ENCODE measurements around the gene FAM72A.

The FAM72A gene

GRCh38 chr1:206145771-206146290, 56.8 kb downstream of the FAM72A start:
- Histone ChIP-seq H3K36me3 (ENCODE audit: control insufficient read depth in 1 of 2, insufficient read depth in 2 of 2, low read length in 2 of 2) (no peaks in the 10 kb centered on the region), H3K9ac (ENCODE audit: low read depth in 1 of 2, low read length in 2 of 2) (no peak overlapping the region), H3K4me3 (ENCODE audit: low read depth in 1 of 2, low read length in 2 of 2) (no peak overlapping the region), H3K27me3 (ENCODE audit: control insufficient read depth in 1 of 2, insufficient read depth in 2 of 2, low read length in 2 of 2) (no peaks in the 10 kb centered on the region), H3K27ac (ENCODE audit: low read depth, low read length) (no peak overlapping the region), H3K4me1 (ENCODE audit: control insufficient read depth in 1 of 2, insufficient read depth in 2 of 2, low read length in 2 of 2) (peaks cover 7 to 14% of the 10 kb centered on the region in 2 donors), H3K9me3 (ENCODE audit: control insufficient read depth in 1 of 2, low read length in 2 of 2) (no peaks in the 10 kb centered on the region)

GRCh38 chr1:206144605-206145004, 58.0 kb downstream of the FAM72A start:
- Histone ChIP-seq H3K27me3 (ENCODE audit: control insufficient read depth in 1 of 2, insufficient read depth in 2 of 2, low read length in 2 of 2) (peaks cover 4 to 5% of the 10 kb centered on the region in 2 donors), H3K36me3 (ENCODE audit: control insufficient read depth in 1 of 2, insufficient read depth in 2 of 2, low read length in 2 of 2) (no peaks in the 10 kb centered on the region), H3K4me1 (ENCODE audit: control insufficient read depth in 1 of 2, insufficient read depth in 2 of 2, low read length in 2 of 2) (peaks cover 7 to 14% of the 10 kb centered on the region in 2 donors), H3K4me3 (ENCODE audit: low read depth in 1 of 2, low read length in 2 of 2) (no peak overlapping the region), H3K9me3 (ENCODE audit: control insufficient read depth in 1 of 2, low read length in 2 of 2) (no peaks in the 10 kb centered on the region), H3K9ac (ENCODE audit: low read depth in 1 of 2, low read length in 2 of 2) (no peak overlapping the region), H3K27ac (ENCODE audit: low read depth, low read length) (no peak overlapping the region)

- Histone ChIP-seq H3K4me3 (ENCODE audit: low read depth in 1 of 2, low read length in 2 of 2) (no peak overlapping the region), H3K36me3 (ENCODE audit: control insufficient read depth in 1 of 2, insufficient read depth in 2 of 2, low read length in 2 of 2) (no peaks in the 10 kb centered on the region)
Measured at GRCh38 chr1:206143537-206144172, 59.0 kb downstream of the FAM72A start.

GRCh38 chr1:206142770-206143169, 59.9 kb downstream of the FAM72A start:
- Histone ChIP-seq H3K9me3 (ENCODE audit: control insufficient read depth in 1 of 2, low read length in 2 of 2) (no peaks in the 10 kb centered on the region), H3K36me3 (ENCODE audit: control insufficient read depth in 1 of 2, insufficient read depth in 2 of 2, low read length in 2 of 2) (no peaks in the 10 kb centered on the region), H3K27ac (ENCODE audit: low read depth, low read length) (no peak overlapping the region), H3K4me1 (ENCODE audit: control insufficient read depth in 1 of 2, insufficient read depth in 2 of 2, low read length in 2 of 2) (peaks cover 7 to 14% of the 10 kb centered on the region in 2 donors), H3K4me3 (ENCODE audit: low read depth in 1 of 2, low read length in 2 of 2) (no peak overlapping the region), H3K27me3 (ENCODE audit: control insufficient read depth in 1 of 2, insufficient read depth in 2 of 2, low read length in 2 of 2) (peaks cover 4 to 5% of the 10 kb centered on the region in 2 donors), H3K9ac (ENCODE audit: low read depth in 1 of 2, low read length in 2 of 2) (no peak overlapping the region)

More at GRCh38 chr1:206143537-206144172, 59.0 kb downstream of the FAM72A start:
- peaks cover 4 to 5% of the 10 kb centered on the region in 2 donors for H3K27me3 ChIP-seq (ENCODE audit: control insufficient read depth in 1 of 2, insufficient read depth in 2 of 2, low read length in 2 of 2)
- H3K27ac ChIP-seq (ENCODE audit: low read depth, low read length), result no peak overlapping the region
- peaks cover 7 to 14% of the 10 kb centered on the region in 2 donors for H3K4me1 ChIP-seq (ENCODE audit: control insufficient read depth in 1 of 2, insufficient read depth in 2 of 2, low read length in 2 of 2)
- no peak overlapping the region for H3K9ac ChIP-seq (ENCODE audit: low read depth in 1 of 2, low read length in 2 of 2)
- no peaks in the 10 kb centered on the region for H3K9me3 ChIP-seq (ENCODE audit: control insufficient read depth in 1 of 2, low read length in 2 of 2)

- peaks cover 4 to 5% of the 10 kb centered on the region in 2 donors for H3K27me3 ChIP-seq (ENCODE audit: control insufficient read depth in 1 of 2, insufficient read depth in 2 of 2, low read length in 2 of 2)
- H3K27ac ChIP-seq (ENCODE audit: low read depth, low read length), result no peak overlapping the region
- H3K9ac ChIP-seq (ENCODE audit: low read depth in 1 of 2, low read length in 2 of 2), result no peak overlapping the region
- H3K9me3 ChIP-seq (ENCODE audit: control insufficient read depth in 1 of 2, low read length in 2 of 2), result no peaks in the 10 kb centered on the region
- H3K4me1 ChIP-seq (ENCODE audit: control insufficient read depth in 1 of 2, insufficient read depth in 2 of 2, low read length in 2 of 2), result peaks cover 7 to 14% of the 10 kb centered on the region in 2 donors
- H3K4me3 ChIP-seq (ENCODE audit: low read depth in 1 of 2, low read length in 2 of 2), result no peak overlapping the region
- H3K36me3 ChIP-seq (ENCODE audit: control insufficient read depth in 1 of 2, insufficient read depth in 2 of 2, low read length in 2 of 2), result no peaks in the 10 kb centered on the region
Measured at GRCh38 chr1:206142011-206142410, 60.6 kb downstream of the FAM72A start.

- Histone ChIP-seq H3K9me3 (ENCODE audit: control insufficient read depth in 1 of 2, low read length in 2 of 2) (no peaks in the 10 kb centered on the region), H3K4me3 (ENCODE audit: low read depth in 1 of 2, low read length in 2 of 2) (no peak overlapping the region), H3K36me3 (ENCODE audit: control insufficient read depth in 1 of 2, insufficient read depth in 2 of 2, low read length in 2 of 2) (no peaks in the 10 kb centered on the region), H3K4me1 (ENCODE audit: control insufficient read depth in 1 of 2, insufficient read depth in 2 of 2, low read length in 2 of 2) (peaks cover 8 to 10% of the 10 kb centered on the region in 2 donors), H3K9ac (ENCODE audit: low read depth in 1 of 2, low read length in 2 of 2) (no peak overlapping the region), H3K27ac (ENCODE audit: low read depth, low read length) (no peak overlapping the region), H3K27me3 (ENCODE audit: control insufficient read depth in 1 of 2, insufficient read depth in 2 of 2, low read length in 2 of 2) (peaks cover 4 to 5% of the 10 kb centered on the region in 2 donors)
Measured at GRCh38 chr1:206136241-206136640, 66.4 kb downstream of the FAM72A start.
